ENCODE results near the gene DHRS3.

Gene DHRS3

DNA sequence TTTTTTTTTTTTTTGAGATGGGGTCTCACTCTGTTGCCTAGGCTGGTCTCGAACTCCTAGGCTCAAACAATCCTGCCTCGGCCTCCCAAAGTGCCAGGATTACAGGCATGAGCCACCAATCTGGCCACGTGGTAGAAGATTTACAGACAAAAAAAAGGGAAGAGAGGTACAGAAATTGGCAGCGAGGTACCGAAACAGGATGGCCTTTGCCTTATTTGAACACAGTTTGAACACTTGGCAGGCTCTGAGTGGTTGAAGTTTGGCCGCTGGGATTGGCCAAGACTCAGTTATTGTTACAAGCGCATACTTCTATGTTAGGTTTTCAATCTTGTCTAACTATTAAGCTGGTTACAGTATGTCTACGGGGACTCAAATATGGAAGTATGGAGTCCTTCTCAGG, 19.7 kb upstream of the DHRS3 start:
- DNase-seq: no peak

DNA sequence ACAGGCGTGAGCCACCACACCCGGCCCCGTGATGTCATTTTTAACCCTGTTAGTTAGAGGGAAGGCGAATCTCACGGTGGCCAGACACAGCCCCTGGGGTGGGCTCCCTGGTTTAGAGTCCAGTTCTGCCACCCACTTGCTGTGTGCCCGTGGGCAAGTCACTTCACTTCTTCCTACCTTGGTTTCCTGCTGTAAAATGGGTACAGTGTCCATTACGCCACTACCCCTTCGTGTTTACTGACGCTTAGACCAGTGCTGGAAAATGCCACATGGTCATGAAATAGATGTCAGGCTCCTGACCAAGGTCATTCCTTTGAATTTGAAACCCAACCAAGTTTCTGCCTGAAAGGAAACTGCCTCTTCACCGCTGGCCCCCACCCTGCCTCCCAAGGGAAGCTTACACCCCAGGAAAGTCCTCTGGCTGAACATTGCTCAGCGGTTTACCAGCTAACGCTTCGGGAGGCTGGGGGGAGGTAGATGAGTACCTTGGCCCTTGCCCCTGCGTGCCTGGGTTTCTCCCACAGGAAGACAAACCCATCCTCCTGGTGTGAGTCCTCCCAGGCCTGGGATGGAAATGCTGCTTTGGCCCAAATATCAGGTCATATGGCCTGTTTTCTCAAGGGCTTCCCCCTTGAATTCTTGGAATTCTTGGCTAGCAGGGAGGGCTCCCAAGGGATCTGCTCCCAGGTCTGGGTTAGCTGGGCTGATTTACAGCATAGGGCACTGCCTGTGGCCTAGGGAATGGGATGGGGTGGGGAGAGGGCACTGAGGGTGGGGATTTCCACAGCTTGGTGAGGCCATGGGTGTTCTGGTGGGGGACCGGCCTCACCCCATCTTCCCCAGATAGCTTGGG, 18.3 kb upstream of the DHRS3 start:
- no peak for DNase-seq

DNA sequence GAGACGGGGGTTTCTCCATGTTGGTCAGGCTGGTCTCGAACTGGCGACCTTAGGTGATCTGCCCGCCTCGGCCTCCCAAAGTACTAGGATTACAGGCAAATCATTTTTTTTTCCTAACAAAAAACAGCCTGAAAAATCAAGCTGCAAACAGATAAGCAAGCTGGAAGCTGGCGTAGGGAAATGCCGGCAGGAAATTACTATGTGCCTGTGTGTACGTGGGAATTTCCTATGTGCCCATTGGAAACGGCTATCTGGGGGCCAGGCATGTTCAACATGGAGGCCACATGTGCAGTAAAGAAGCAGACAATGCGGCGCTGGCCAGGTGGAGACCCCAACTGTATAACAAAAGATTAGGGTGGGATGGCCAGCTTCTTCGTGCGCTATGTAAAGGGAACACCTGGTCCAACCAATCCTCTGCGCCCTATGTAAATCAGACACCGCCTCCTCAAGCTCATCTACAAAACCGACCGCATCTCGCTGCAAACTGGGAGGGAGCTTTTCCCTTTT, 16.7 kb upstream of the DHRS3 start:
- no peak for DNase-seq

DNA sequence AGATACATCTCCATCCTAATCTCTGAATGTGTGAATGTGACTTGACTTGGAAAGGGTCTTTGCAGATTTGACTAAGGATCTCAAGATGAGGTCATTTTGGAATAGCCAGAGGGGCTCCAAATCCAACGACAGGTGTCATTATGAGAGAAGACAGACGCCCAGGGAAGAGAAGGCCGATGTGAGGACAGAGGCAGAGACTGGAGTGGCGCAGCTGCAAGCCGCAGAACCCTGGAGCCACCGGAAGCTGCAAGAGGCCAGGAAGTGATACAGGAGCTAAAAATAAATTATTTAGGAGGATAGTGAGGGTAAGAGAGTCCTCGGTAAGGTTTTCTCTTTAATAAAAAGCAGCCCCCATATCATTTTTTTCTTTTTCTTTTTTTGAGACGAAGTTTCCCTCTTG, 16.1 kb upstream of the DHRS3 start:
- DNase-seq: no peak

DNA sequence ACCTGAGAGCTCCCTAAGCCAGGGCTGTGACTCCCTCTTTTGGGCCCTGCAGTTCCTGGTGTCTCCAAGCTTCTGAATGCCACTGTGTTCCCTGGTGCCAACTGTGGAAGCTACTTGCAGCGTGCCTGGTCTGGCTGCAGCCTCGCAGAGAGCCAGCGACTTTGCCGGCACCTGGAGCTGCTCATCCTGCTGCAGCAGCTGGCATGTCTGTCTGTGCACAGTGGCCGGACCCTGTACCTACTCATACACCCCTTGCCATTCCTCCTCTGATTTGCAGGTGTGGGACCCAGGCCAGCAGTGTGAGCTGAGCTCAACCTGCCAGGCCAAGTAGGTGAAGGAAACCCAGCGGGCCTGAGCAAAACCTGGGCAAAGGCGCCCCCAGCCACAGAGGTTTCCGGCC, 13.6 kb upstream of the DHRS3 start:
- DNase-seq: no peak

DNA sequence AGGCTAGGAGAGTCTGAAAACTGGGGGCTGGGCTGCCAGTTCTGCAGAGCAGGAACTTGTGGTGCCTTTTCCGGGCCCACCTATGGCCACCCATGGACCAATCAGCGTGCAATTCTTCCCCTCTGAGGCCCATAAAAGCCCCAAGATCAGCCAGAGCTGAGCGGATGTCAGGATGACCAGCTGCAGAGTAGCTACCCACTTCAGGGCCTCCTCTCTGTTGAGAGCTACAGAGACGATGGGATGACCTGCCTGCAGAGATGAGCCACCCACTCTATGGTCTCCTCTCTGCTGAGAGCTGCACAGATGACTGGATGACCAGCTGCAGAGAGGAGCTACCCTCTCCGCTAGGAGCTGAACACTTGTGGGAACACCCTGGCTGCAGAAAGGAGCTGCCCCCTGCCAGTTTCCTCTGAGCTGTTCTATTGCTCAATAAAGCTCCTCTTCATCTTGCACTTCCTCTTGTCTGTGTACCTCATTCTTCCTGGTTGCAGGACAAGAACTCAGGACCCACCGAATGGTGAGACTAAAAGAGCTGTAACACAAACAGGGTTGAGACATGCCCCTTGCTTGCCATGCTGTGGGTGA, 13.0 kb upstream of the DHRS3 start:
- no peak for DNase-seq

GRCh38 chr1:12629985-12630760, 12.2 kb upstream of the DHRS3 start:
- DNase-seq: no peak

DNA sequence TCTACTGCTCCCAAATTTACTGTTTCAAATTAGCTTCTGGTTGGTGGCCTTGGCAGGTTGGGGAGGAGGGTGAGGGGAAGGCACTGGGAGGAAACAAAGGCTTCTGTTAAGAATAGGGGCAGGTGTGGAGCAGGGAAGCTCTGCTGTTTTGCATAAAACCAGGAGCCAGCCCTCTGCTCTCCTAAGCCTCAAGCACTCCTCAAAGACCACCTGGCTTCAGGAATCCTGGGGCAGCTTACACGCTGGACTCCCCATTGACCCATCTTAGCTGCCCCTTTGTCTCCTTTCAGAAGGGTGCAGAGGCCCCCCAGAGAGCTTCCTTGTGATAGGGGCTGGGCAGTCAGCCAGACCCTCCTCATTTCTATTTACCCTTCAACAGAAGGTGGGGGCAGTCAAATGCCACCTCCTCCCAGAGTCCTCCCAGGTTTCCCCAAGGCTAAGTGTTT, 11.5 kb upstream of the DHRS3 start:
- DNase-seq: no peak

- no peak for DNase-seq
Measured at GRCh38 chr1:12627296-12627695, 9.3 kb upstream of the DHRS3 start.

DNA sequence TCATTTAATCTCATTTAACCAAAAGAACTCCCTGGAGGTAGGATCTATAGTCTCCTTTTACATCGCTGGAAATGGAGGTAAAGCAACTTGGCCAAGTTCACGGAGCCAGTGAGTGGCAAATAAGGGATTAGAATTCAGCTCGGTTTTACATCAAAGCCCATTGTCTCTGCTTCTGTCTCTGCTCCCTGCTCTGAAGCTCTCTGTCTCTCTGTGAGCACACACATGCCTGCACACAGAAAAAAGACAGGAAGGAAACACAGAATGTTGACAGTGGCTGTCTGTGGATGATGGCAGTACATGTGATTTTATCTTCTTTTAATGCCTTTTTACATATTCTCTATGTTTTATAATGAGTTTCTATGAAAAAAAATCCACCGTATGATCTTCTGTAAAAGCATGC, 8.9 kb upstream of the DHRS3 start:
- no peak for DNase-seq

GRCh38 chr1:12625276-12625675, 7.3 kb upstream of the DHRS3 start:
- no peak for DNase-seq

GRCh38 chr1:12622506-12622905, 4.5 kb upstream of the DHRS3 start:
- no peak for DNase-seq

- no peak for DNase-seq
Measured at GRCh38 chr1:12621346-12622335, 3.6 kb upstream of the DHRS3 start.

- DNase-seq: no peak
Measured at GRCh38 chr1:12620931-12621330, 2.9 kb upstream of the DHRS3 start.

- DNase-seq: no peak
Measured at GRCh38 chr1:12620488-12620865, 2.5 kb upstream of the DHRS3 start.

DNA sequence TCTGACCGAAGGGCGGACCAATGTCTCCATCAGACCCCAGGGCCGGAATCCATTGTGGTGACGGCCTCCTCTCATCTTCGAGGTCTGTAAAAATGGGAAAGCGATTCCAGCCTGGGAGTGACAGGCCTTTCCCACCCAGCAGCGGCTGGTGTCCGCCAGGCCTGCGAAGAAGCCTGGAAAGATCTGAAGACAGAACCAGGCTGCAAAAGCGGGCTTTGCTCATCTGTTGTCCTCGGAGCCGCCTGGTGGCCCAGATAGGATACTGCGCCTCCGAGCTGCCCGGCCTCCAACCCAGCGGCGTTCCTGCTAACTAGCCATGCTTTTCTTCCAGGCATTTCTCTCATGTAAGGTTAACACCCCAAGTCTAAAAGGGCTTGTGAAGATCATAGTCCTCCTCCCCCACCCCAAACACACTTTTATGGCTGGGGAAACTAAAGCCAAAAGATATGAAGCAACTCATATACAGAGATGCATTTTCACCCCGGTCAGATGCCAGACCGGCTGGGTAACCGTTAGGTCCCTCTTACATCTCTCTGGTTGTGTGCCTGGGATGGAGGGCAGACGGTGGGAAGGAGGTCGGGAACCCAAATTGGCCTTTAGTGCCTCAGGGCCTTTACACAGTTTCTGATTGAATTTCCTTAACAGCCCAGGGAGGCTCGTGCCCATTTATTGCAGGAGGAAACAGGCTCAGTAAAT, 1.9 kb upstream of the DHRS3 start:
- DNase-seq: peak; percentile 66

GRCh38 chr1:12618965-12619791, 1.2 kb upstream of the DHRS3 start:
- peak; percentile 40 for DNase-seq

DNA sequence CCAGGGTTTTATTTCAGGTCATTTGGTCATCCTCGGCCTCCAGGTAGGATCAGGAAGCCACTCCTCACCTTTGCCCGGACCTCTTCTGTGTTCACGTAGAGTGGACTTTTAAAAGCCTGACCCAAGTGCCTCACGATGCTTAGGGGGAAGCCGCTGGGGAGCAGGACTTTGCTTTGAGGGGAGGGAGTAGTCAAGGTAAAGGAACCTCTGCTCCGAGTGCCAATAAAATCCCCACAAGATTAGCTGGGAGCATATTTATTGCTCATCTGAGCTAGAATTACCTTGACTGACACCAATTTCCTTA, 603 bp upstream of the DHRS3 start:
- DNase-seq: no peak

GRCh38 chr1:12617511-12617900, 504 bp downstream of the DHRS3 start:
- DNase-seq: no peak

DNA sequence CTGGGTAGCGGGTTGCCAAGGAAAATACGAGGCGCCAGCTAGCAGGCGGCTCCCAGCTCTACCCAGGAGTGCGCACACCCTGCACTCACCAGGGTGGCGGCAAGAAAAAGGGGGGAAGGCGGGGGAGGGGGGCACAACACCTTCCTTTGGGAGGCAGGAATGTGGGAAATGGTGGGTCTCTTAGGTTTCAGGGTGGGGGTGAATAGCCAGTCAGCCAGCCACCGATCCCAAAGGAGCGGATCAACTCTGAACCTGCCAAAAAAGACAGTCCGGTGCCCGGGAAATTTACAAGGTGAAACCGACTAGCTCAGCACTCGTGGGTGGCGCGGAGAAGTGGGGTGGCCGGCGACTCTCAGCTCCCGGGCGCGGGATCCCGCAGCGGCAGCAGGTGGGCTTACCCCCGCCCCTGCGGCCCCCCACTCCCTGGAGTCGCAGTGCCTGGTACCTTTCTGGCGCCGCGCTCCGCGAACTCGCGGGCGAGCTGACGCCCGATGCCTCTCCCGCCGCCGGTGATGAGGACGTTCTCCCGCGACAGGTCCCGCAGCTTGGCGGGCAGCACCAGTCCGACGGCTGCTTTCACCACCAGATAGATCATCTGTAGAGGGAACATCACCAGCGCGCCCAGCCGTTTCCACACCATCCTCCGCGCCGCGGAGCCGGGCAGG, 1.2 kb downstream of the DHRS3 start:
- DNase-seq: no peak
